Measurements from ENCODE around the gene AHCYL2.
"Not testable (repeated sequence)": the region's sequence is repeated elsewhere in the genome, so short reads cannot be mapped to it uniquely, and the experiment has no call there.

Gene AHCYL2

DNA sequence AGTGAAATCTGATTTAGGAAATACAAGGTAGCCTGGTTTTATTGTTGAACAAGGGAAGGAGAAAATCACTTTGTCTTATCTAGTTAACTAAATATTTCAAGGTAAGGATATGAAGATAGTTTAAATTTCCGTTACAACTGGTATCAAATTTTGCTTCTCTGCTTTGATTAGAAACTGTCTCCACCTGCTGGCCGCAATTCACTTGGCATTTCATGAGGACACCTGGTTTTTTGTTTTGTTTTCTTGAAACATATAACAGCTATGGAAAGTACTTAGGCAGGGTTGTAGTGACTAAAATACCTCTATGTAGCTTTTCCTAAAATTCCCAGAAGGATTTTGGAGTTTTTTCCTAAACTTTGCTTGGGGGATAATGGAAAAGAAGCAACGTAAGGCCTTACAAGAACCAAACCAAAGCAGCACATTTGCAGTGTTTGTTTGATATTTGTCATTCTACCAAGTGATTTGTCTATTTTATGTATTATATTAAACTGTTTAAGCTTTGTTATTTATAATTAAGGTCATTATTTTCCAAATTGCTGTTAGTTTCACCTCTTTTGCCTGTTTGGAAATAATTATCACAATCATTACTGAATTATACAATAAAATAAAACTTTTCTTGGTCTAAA lies 73.6 kb downstream of the AHCYL2 start:
- DNase-seq, result no peak

DNA sequence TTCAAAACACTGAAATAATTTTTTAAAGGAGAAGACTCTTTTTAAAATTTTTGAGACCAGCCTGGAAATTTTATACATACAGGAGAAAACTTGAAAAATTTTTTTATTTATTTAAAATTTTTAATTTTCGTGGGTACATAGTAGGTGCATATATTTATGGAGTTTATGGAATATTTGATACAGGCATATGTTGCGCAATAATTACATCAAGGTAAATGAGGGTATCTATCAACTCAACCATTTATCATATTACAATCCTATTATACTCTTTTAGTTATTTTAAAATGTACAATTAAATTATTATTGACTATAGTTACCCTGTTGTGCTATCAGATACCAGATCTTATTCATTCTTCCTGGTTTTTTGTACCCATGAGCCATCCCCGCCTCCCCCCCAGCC lies 75.1 kb downstream of the AHCYL2 start:
- DNase-seq, result no peak

DNA sequence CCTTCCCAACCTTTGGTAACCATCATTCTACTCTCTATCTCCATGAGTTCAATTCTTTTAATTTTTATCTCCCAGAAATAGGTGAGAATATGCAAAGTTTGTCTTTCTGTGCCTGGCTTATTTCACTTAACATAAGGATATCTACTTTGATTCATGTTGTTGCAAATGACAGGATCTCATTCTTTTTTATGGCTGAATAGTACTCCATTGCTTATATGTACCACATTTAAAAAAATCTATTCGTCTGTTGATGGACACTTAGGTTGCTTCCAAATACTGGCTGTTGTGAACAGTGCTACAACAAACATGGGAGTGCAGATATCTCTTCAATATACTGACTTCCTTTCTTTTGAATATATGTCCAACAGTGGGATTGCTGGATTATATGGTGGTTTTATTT lies 75.5 kb downstream of the AHCYL2 start:
- DNase-seq, result not testable (repeated sequence)

DNA sequence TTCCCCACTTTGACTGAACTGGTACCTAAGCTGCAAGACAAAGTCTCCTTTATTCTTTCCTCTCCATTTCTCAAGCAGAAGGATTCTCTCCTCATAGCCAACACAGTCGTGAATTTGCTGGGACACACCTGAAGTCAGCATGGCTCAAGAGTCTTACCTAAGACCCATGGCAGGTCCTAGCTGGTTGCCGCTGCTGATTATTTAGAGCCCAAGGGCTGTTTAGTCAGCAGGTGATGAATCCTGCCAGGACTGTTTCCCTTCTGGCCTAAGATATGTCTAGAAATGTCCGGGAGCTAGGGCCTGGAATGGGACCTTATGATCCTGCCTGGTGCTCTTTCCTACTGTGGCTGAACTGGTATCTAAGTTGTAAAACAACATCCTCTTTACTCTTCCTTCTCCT lies 82.8 kb downstream of the AHCYL2 start:
- DNase-seq, result no peak

DNA sequence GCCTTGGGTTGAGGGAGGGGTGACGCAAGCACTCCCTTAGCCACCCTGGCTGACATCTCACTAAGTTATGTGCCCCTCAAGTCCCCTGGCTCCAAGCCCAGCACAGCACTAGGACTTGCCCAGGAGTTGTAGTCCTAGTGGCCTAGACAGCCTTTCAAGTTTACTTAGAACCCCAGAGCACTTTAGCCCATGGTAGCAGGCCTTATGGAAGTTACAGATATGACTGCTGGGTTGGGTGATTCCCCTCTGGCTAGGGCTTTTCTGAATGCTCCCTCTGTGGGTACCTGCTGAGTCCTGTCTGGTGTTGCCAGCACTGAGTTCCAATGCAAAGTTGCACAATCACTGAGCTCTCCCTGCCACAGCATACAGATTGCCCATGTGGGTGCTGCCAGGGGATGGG lies 83.2 kb downstream of the AHCYL2 start:
- DNase-seq, result no peak

DNA sequence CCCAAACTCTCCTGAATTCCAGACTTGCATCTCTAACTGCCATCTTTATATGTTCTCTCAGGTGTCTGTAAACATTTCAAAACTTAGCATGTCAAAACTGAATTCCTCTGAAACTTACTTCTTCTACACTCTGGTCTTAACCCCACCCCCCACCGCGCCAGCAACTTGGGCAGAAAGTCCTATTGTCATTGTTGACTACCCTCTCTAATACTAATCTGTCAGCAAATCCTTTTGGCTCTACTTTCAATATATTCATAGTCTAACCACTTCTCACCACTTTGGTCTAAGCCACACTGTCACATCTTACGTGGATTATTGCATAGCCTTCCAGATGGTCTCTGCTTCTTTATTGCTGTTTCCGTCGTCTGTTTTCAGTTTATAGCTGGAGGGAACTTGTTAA lies 86.6 kb downstream of the AHCYL2 start:
- no peak for DNase-seq

DNA sequence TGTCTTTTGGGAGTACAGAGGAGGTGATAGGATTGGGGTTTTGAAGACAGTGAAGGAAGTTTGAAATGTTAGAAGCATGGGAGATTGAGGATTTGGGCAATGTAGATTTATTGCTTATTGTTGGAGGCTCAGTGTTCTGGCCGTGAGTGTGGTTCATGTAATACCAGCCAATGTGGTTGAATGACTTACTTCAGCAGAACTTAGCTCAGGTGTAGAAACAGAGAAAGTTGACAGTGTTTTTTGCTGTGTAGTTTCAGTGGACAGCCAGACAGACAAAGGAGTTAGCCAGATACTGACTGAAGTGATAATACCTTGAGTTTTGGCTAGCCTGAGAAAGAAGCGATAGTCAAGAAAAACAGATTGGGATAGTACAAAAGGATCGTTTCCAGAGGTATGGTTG lies 88.5 kb downstream of the AHCYL2 start:
- DNase-seq, result no peak

DNA sequence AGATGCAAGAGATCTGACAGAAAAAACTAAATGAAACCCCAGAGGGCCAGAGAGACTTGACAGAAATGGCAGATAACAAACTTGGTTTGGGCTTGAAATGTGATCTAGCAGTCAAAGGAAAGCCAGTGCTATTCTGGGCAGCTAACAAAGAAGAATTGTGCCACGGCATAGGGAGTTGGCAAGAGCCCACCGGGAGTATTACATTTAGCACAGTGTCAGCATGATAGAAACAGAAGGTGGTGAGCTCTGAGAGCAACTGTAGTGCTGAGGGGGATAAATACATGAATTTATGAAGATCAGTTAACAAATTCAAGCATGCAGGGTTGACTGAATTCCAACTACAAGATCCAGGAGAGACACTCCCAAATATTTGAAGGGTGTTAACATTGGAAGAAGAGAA lies 91.1 kb downstream of the AHCYL2 start:
- no peak for DNase-seq

DNA sequence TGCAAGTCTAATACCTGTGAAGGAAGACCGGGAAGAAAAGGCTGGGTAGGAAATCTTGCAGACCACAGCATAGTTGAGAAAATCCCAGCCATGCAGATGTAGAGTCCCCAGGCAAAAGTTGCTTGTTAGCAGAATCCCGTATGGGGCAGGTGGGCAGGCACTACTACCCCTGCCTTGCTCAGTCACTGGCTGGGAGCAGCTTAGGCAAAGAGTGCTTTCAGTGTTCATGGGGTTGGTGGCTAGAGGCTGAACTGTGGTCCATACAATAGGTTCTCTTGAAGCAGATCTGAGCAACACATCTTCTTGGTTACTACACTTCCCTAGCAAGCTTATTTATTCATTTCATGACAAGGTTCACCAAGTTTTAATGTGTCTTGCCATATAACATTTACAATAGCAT lies 92.6 kb downstream of the AHCYL2 start:
- DNase-seq, result no peak

DNA sequence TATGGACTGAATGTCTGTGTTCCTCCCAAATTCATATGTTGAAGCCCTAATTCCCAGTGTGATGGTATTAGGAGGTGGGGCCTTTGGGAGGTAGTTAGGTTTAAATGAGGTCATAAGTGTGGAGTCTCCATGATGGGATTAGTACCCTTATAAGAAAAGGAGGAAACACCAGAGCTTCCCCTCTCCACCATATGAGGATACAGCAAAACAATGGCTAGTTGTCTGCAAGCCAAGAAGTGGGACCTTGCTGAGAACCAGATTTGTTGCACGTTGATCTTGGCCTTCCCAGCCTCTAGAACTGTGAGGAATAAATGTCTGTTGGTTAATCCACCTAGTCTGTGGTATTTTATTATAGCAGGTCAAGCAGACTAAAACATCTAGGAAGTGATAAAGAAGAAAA lies 102.2 kb downstream of the AHCYL2 start:
- DNase-seq, result no peak

DNA sequence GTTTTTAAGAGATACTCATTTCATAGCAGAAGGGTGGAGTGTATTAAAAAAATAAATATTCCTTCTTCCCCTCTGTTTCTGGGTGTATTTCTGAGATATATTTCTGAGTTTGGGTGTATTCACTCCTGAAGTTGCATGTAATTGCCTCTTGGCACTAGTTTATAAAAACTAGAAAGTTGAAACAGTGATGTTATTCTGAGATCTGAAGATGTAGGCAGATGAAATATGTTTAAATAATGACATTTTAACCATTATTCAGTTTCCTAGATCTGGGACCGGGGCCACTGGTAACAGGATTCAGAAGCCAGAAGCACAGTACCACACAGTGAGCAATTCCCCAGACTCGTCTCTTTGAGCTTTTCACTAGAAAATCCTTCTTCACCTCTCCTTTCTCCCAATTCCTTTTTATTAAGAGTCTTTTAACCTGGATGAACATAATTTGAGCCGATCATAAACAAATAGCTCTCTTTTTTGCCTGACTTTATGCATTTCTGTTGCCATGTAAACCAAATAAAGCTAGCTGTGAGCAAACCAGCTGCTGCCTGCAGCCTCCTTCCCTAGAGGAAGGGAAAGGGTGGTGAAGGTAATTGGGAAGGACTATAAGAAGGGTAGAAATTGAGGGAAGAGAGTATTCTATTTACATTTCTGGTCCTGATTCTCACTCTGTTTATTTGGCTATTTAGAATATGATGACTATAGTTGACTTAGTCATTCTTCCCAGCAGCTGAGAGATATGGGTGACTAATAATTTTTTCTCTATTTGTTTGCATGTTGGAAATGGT lies 107.6 kb downstream of the AHCYL2 start:
- no peak for DNase-seq

DNA sequence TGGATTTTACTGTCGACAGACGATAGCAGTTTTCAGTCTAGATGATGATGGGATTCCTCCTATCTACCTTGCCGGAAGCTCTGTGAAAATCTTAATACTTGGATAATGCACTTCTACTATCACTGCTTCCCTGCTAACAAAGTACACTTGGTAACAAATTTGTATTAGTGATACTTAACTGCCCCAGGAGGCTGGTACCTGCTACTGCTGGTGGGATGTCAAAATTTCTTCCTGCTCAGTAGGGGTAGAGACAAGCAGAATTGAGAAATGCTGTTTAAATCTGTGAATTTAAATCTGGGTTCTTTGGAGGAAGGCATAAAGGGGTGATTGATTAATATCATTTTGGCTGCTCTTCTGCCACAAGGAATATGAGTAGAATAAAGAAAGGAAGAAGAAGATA lies 109.6 kb downstream of the AHCYL2 start:
- no peak for DNase-seq

DNA sequence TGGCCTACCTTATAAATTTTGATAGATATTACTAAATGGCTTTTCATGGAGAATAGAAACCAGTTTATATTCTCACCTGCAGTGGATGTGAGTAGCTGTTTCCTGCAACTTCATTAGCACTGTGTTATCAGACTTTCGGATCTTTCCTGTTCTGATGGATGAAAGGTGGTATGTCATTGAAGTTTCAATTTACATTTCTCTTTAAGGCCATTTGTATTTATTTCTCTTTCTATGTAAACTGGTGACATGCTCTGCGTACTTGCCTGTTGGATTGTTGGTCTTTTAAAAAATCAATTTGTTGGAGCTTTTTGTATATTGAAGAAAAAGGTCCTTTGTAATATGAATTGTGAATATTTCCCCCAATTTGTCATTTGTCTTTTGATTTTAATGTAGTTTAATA lies 113.6 kb downstream of the AHCYL2 start:
- no peak for DNase-seq

DNA sequence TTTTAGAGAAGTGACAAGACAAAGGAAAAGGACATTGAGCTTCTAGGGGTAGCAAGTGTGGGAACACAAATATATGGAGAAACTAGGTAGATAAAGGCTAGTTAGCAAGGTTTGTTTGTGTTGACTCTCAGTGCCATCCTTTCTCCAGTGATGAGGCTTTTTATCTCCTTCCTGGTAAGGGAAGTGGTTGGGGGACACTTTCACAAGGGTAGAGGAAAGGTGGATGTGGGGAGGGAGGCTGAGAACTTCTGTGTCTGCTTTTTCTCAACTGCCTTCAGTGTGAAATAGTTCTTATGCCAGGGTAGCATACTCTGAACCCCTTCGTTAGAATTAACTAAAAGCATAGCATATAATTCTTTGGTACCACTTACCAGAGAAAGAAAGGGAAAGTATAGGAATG lies 116.4 kb downstream of the AHCYL2 start:
- no peak for DNase-seq

DNA sequence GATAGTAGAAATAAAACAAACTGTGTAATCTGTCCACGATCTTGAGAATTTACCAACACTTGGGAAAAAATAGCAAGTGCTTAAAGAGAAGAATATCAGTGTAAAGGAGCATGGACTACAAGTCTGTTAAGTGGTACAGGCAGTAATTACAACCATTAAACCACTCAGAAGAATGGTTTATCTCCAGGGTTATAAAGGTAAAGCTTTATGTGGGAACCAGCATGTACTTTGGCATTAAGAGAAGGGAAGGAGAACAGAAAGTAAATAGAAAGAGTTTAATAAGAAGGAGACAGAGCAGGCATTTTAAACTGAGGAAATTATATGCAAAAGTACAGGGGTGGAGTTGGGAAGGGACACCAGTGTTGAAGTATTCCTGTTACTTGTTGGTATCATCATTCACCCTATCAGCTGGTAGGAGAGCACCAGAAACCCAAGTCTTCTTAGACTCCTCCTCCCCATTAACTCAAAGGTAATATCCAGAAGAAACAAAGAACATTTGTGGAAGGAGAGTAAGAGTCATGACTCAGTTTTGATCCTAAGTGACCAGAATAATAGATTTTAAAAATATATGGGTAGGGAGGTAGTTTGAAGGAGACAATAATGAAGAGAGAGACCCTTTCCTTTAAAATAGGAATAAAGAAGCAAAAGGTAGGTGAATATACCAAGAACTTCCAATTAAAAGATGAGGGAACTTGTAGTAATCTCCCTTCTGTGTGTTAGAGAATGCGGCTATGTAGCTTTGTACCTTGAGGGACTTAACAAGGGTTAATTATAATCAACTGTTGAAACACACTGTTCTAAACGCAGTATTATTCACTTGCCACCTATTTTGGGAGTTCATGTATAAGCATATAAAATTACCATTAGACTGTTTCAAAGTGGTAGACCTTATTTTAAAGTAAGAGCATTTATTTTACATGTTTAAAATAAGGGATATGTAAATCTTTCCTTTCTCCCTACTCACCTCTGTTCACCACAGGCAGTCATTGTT lies 117.3 kb downstream of the AHCYL2 start:
- DNase-seq, result no peak

DNA sequence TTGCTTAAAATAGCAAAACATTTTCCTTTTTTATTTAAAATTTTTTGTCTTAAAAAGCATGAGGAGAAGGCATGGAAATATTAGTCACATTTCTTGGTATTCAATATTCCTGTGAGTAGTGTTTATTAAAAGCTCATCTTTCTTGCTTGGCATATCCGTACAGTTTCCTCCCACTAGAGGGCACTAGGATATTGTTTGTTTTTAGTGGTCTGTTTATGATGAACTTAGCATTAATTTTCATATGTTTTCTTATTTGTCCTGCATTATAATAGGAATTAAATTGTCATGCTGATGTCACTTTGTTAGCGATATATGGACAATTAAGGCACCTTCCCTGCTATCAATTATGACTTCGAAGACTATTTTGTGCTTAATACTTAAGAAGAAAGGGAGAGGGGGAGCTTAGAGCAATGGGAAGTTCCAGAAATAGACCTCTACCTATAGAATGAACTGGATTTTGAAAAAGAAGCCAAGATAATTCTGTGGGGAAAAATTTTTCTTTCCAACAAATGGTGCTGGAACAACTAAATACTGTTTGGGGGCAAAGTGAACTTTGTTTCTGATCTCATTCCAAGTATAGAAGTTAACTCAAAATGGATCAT lies 118.4 kb downstream of the AHCYL2 start:
- no peak for DNase-seq

DNA sequence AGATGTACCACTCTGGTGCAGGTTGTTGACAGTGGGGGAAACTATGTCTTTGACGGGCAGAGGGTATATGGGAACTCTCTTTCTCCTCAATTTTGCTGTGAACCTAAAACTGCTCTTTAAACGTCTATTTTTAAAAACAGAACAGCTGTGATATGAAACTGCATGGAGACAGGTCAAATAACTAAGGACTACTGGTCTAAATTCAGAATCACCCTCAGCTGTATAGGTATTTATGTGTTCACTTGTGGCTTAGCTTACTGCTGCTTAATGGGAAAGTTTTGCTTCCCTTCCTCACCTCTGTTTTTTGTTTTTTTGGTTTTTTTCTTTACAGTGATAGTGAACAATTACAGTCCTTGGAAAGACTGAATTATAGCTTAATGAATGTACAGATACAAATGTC lies 122.5 kb downstream of the AHCYL2 start:
- DNase-seq, result no peak

DNA sequence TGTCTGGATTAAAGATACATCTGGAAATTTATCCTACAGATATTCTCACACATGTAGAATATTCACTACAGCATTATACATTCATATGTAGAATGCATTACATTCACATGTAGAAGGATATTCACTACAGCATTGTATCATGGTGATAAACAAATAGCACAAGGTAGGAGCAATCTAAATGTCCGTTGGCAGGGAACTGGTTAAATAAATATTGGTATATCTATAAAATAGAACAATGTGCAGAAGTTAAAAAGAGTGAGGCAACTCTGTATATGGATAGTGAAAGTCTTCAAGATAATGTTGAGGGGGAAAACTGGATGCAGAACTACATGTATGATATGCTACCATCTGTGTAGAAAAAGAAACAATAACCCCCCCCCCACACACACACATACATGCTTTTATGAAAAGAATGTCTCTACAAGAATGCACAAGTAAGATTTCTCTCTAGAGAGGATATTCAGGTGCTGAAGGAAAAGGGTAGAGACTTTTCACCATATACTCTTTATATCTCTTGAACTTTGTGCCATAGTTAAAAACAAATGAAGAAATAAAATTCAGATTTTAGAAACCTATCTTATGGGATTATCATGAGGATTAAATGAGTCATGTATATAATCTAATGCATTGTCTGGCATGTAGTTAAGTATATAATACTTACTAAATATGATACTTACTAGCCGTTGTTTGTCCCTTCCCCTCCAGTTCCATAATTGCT lies 123.4 kb downstream of the AHCYL2 start:
- DNase-seq, result no peak

DNA sequence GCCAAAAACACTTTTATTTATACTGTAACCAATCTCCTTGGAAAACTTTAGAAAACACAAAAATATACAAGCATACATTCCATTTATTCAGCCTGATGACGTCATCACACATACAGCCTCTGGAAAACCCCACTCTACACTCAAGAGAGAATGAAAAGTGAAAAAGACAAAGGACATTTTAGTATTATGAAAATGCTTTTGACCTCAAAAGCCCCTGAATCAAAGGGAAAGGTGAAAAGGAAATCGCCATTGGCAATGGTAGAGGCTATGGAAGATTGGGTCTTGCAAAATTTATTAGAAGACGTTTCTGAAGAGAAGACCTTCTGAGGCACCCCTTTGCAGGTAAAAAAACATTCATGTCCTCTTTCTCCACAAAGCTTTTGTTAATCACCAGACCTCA lies 126.5 kb downstream of the AHCYL2 start:
- no peak for DNase-seq

DNA sequence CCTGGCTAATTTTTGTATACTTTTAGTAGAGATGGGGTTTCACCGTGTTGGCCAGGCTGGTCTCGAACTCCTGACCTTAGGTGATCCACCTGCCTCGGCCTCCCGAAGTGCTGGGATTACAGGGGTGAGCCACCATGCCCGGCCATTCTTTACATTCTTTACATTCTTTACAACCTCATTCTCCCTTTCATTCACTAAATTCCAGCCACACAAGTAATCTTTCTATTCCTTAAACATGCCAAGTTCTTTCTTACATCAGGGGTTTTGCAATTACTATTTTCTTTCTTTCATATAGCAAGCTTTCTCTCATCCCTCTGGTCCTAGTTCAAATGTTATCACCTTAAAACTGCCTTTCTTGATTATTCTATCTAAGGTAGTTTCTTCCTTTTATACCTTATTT lies 128.3 kb downstream of the AHCYL2 start:
- DNase-seq, result not testable (repeated sequence)

DNA sequence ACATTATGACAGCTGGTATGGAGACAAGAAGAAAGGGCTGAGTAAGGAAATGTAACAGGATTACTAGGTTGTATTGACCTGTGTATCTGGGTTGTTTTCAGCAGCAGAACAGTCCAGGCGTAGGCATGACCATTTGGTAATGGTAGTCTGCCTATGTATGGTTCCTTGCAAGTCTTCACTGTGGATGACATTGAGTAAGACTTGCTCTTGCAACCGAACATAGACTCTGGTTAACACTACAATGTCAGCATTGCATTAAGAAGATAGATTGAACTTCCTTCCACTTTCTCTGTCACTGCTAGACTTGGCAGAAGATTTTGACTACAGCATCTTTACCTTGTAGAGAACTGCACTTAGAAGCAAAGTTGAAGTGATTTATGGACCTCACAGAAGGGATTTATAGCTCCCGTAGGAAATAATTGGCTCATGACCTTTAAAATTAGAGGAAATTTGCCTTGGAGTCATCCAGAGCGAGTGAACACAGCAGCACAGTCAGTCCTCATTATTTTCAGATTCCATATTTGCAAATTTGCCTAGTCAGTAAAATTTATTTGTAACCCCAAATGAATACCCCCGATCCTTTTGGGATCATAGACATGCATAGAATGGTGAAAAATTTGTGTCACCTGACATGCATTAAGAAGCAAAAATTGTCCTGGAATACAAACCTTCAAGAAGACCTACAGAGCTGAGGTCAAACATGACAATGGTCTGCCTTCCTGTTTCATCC lies 129.8 kb downstream of the AHCYL2 start:
- DNase-seq, result no peak

DNA sequence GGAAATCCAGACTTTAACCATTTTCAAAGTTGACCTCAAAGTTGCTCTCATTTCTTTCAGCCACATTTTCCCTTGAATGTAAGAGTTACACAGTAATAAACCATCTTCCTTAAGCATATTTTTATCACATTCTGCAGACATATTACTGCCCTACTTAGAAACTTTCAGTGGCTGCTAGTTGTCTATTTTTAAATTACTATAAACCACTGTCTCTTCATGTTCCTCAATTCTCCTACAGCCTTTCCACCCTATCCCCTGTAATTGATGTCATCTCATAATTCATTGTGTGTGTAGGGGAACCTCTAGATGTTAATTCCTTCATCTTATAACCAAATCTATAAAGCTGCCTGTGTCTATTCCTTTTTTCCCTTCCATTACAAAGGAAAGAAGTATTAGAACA lies 131.3 kb downstream of the AHCYL2 start:
- DNase-seq, result no peak

All from NK-92 treated with Interleukin-12 subunit alpha and Interleukin-12 subunit beta, amount 100 ng/mL, for 24 hours (cell line).